Loucy (cell line): ENCODE measurements around the gene RCN2.
A peak's percentile ranks its signal among the peaks of the same experiment; 100 is the strongest.

Source experiments
- H2AFZ ChIP-seq: fragments of 200-600 bp; sonication (generic); 2 replicates; pipeline ENCODE4 v1.6.0; 2016; ENCODE audit warnings: antibody characterized with exemption, mild to moderate bottlenecking, low read length, moderate library complexity
- H3F3A ChIP-seq: fragments of 200-600 bp; 2 replicates; pipeline ENCODE4 v1.6.0; 2016; ENCODE audit warnings: antibody characterized with exemption, low read depth, mild to moderate bottlenecking
- H3K27me3 ChIP-seq: fragments of 200-600 bp; sonication (generic); 2 replicates; pipeline ENCODE4 v1.6.1; 2014; ENCODE audit warnings: low read length, mild to moderate bottlenecking; ENCODE audit not compliant: insufficient read depth, poor library complexity, severe bottlenecking
- H3K36me3 ChIP-seq: fragments of 200-600 bp; sonication (generic); 2 replicates; pipeline ENCODE4 v1.6.1; 2016; ENCODE audit warnings: low read length; ENCODE audit not compliant: insufficient read depth
- H3K4me1 ChIP-seq: fragments of 200-600 bp; sonication (generic); 2 replicates; pipeline ENCODE4 v1.5.1; 2014; ENCODE audit warnings: low read length, mild to moderate bottlenecking; ENCODE audit not compliant: insufficient read depth, poor library complexity, severe bottlenecking
- H3K4me2 ChIP-seq: fragments of 200-600 bp; sonication (generic); 2 replicates; pipeline ENCODE4 v1.6.0; 2014; ENCODE audit warnings: antibody characterized with exemption, low read length, low read depth, mild to moderate bottlenecking; ENCODE audit not compliant: poor library complexity, severe bottlenecking
- H3K4me3 ChIP-seq: fragments of 200-600 bp; sonication (generic); 2 replicates; pipeline ENCODE4 v1.5.1; 2014; ENCODE audit warnings: low read length, mild to moderate bottlenecking, mixed read lengths; ENCODE audit not compliant: poor library complexity, severe bottlenecking
- H3K79me2 ChIP-seq: fragments of 200-600 bp; sonication (generic); 2 replicates; pipeline ENCODE4 v1.6.1; 2014; ENCODE audit warnings: low read length; ENCODE audit not compliant: insufficient read depth
- H3K9ac ChIP-seq: fragments of 200-600 bp; sonication (generic); 2 replicates; pipeline ENCODE4 v1.6.0; 2014; ENCODE audit warnings: mild to moderate bottlenecking, low read depth, low read length, moderate library complexity; ENCODE audit not compliant: poor library complexity, severe bottlenecking
- H3K9me2 ChIP-seq: fragments of 200-600 bp; sonication (generic); replicated peaks from 2 replicates; pipeline ENCODE4 v1.6.1; 2016; ENCODE audit warnings: low read depth, low read length, mixed read lengths
- H3K9me3 ChIP-seq: fragments of 200-600 bp; sonication (generic); 2 replicates; pipeline ENCODE4 v1.6.1; 2014; ENCODE audit warnings: mild to moderate bottlenecking, antibody characterized with exemption, low read length, low read depth; ENCODE audit not compliant: insufficient read depth
- H4K20me1 ChIP-seq: fragments of 200-600 bp; sonication (generic); 2 replicates; pipeline ENCODE4 v1.6.0; 2014; ENCODE audit warnings: antibody characterized with exemption, low read length, mild to moderate bottlenecking; ENCODE audit not compliant: insufficient read depth, poor library complexity, severe bottlenecking
- CTCF ChIP-seq: fragments of 200-600 bp; sonication (generic); conservative IDR thresholded peaks from 2 replicates; pipeline ENCODE4 v1.5.1; 2014; ENCODE audit warnings: mild to moderate bottlenecking, antibody characterized with exemption, low read length
- EZH2phosphoT487 ChIP-seq: fragments of 200-600 bp; IDR thresholded peaks from 2 replicates; pipeline ENCODE4 v1.6.1; 2018; ENCODE audit warnings: antibody characterized with exemption, mild to moderate bottlenecking, moderate library complexity, borderline replicate concordance

Gene RCN2

GRCh38 chr15:76973362-76973743 is 41.8 kb downstream of the RCN2 start:
- H4K20me1 ChIP-seq = no peaks in the 10 kb centered on the region
- H3K27me3 ChIP-seq = no peaks in the 10 kb centered on the region
- peak overlapping the region; percentile 81 for H2AFZ ChIP-seq
- H3K9me3 ChIP-seq = no peaks in the 10 kb centered on the region
- no peaks in the 10 kb centered on the region for H3F3A ChIP-seq
- H3K4me2 ChIP-seq = no peak overlapping the region
- H3K36me3 ChIP-seq = no peaks in the 10 kb centered on the region
- peaks cover 9% of the 10 kb centered on the region for H3K4me1 ChIP-seq
- H3K9me2 ChIP-seq = no peaks in the 10 kb centered on the region
- peak overlapping the region; percentile 16 for H3K9ac ChIP-seq
- H3K79me2 ChIP-seq = no peaks in the 10 kb centered on the region
- TF ChIP-seq CTCF (peak; percentile 85), EZH2phosphoT487 (no peak)
- H3K4me3 ChIP-seq = no peak overlapping the region

GRCh38 chr15:76973906-76974305 is 42.4 kb downstream of the RCN2 start:
- TF ChIP-seq EZH2phosphoT487 = no peak
- no peak for TF ChIP-seq CTCF
- H3K36me3 ChIP-seq = no peaks in the 10 kb centered on the region
- H3K9me2 ChIP-seq = no peaks in the 10 kb centered on the region
- peaks cover 9% of the 10 kb centered on the region for H3K4me1 ChIP-seq
- H3K27me3 ChIP-seq = no peaks in the 10 kb centered on the region
- H3K79me2 ChIP-seq = no peaks in the 10 kb centered on the region
- H3K9ac ChIP-seq = peak overlapping the region; percentile 16
- no peaks in the 10 kb centered on the region for H3F3A ChIP-seq
- H3K4me3 ChIP-seq = no peak overlapping the region
- H2AFZ ChIP-seq = peak overlapping the region; percentile 81
- H3K9me3 ChIP-seq = no peaks in the 10 kb centered on the region
- H4K20me1 ChIP-seq = no peaks in the 10 kb centered on the region
- H3K4me2 ChIP-seq = no peak overlapping the region

DNA sequence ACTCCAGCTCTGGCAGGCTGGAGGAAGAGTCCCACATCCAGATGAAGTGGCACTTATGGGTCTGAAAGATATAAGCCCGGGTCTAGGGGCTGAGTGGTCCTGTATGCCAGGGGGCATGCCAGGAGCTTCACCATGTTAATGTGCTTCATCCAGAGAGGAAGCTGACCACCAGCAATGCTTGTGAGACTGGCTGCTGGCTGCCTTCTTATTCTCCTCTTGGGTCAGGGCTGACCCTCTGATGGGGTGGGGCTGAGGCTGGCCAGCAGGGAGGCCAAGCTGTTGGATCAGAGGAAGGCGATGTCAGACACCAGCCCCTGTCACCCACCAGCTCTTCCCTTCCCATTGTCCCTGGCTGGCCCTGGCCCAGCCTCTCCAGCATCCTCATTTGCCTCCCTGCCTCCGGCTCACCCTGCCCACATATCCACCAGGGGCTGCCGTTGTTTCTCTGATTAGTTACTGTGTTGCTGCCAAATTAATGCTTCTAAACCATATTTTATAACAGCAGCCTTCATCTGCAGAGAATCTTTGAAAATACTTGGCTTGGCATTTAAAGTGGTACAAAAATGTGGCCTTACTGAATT is 43.0 kb downstream of the RCN2 start:
- Histone ChIP-seq H3K27me3 (no peaks in the 10 kb centered on the region), H3K4me3 (no peak overlapping the region), H3K9me2 (no peaks in the 10 kb centered on the region), H4K20me1 (no peaks in the 10 kb centered on the region), H3K9ac (no peak overlapping the region), H3K4me2 (no peak overlapping the region), H3K4me1 (peaks cover 9% of the 10 kb centered on the region), H3K9me3 (no peaks in the 10 kb centered on the region), H3F3A (no peaks in the 10 kb centered on the region), H2AFZ (no peak overlapping the region), H3K79me2 (no peaks in the 10 kb centered on the region), H3K36me3 (no peaks in the 10 kb centered on the region)
- TF ChIP-seq CTCF = peak; percentile 28; the same call in 1 of the 2 replicates
- no peak for TF ChIP-seq EZH2phosphoT487
